NT2/D1 (cell line): ENCODE results near the gene ITGB5.

Experiments
- YY1 ChIP-seq: IDR thresholded peaks from 2 replicates; pipeline ENCODE4 v1.6.1; 2011; ENCODE audit not compliant: insufficient read length, insufficient read depth
- ZNF274 ChIP-seq: IDR thresholded peaks from 2 replicates; pipeline ENCODE4 v1.6.1; 2011; ENCODE audit warnings: mild to moderate bottlenecking, low read depth, low read length

DNA sequence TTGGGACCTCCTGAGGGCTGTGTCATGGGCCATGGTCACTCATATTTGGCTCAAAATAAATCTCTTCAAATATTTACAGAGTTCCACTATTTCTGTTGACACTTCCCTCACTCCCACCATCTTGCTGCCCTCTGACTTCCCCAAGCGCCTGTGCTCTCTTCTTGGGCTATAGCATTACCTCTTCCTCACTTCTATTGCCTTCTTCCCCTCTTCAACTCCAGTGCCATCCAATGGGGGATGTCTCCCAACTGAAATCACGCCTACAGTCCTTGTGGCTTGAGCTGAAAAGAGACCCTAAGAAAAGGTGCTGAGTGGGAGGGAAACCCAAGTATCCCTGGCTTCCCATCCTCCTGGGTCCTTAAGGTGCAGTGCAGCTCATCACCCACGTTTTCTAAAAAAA is 135.1 kb downstream of the ITGB5 start:
- TF ChIP-seq ZNF274 (no peak), YY1 (no peak)
